H1 (cell line): Measurements from ENCODE around the gene B3GALT4. TPM values are rescaled to one million over a fixed set of nuclear protein-coding genes. Genes with fewer than 3 reads are reported as not detected.

Experiments used
- CTCF ChIA-PET: fragments of 300-600 bp; sonication (Branson Sonifier 250); formaldehyde crosslinking; loops from one replicate; lab custom pipeline; 2021; ENCODE audit not compliant: partially characterized antibody; lab: Charles Lee
- POLR2A ChIA-PET: fragments of 300-600 bp; sonication (Branson Sonifier 250); formaldehyde crosslinking; loops from one replicate; lab custom pipeline; 2021; ENCODE audit warnings: inconsistent platforms; ENCODE audit not compliant: partially characterized antibody; lab: Charles Lee
- DNase-seq, 2 experiments: peaks; one replicate each; pipeline versions ENCODE4 v3.0.0 to v3.0.0-alpha.2; 2010 to 2022; ENCODE audit warnings: low spot score in 2 of 2, low read depth in 1 of 2, mixed read lengths in 1 of 2
- FAIRE-seq: peaks from 2 replicates; lab custom pipeline; 2011; peaks lifted over from hg19 to GRCh38; lab: Jason Lieb, UNC
- H2AFZ ChIP-seq: 2 replicates; pipeline ENCODE4 v1.8.1; 2012; ENCODE audit warnings: low read length, inconsistent platforms
- H2AK5ac ChIP-seq: 2 replicates; pipeline ENCODE4 v1.6.1; 2013; ENCODE audit warnings: low read depth, low read length
- H2BK120ac ChIP-seq: replicated peaks from 2 replicates; pipeline ENCODE3; 2013; ENCODE audit warnings: low read depth, low read length, inconsistent platforms
- H2BK12ac ChIP-seq: 2 replicates; pipeline ENCODE4 v1.6.1; 2013; ENCODE audit warnings: low read depth, low read length
- H2BK15ac ChIP-seq: 2 replicates; pipeline ENCODE4 v1.6.1; 2013; ENCODE audit warnings: low read length
- H2BK20ac ChIP-seq: 2 replicates; pipeline ENCODE4 v1.6.1; 2013; ENCODE audit warnings: low read length
- H2BK5ac ChIP-seq: 2 replicates; pipeline ENCODE4 v1.6.1; 2013; ENCODE audit warnings: low read depth, low read length
- H3K14ac ChIP-seq: 2 replicates; pipeline ENCODE4 v1.6.1; 2013; ENCODE audit warnings: inconsistent platforms; ENCODE audit not compliant: insufficient read length
- H3K18ac ChIP-seq: 2 replicates; pipeline ENCODE4 v1.6.1; 2013; ENCODE audit warnings: low read length; ENCODE audit errors: extremely low read depth
- H3K23ac ChIP-seq: 2 replicates; pipeline ENCODE4 v1.6.1; 2013; ENCODE audit warnings: inconsistent platforms; ENCODE audit not compliant: insufficient read length
- H3K23me2 ChIP-seq: 2 replicates; pipeline ENCODE4 v1.6.1; 2013; ENCODE audit warnings: low read depth, low read length
- H3K27ac ChIP-seq: 2 replicates; pipeline ENCODE4 v1.6.1; 2011; ENCODE audit warnings: low read depth, low read length, inconsistent platforms
- H3K27me3 ChIP-seq, 4 experiments: replicated peaks in 1 of 4; 1 replicate in 1 of 4; 2 replicates in 3 of 4; pipeline versions ENCODE4 v1.6.1 to v1.8.1; 2011 to 2013; ENCODE audit warnings: low read length in 3 of 4, mild to moderate bottlenecking in 3 of 4, inconsistent platforms in 2 of 4, mixed read lengths in 2 of 4, moderate library complexity in 1 of 4; ENCODE audit not compliant: control insufficient read depth in 3 of 4, insufficient read depth in 3 of 4; ENCODE audit errors: extremely low read depth in 1 of 4
- H3K36me3 ChIP-seq, 4 experiments: 2 replicates each; pipeline versions ENCODE4 v1.6.1 to v1.8.1; 2011 to 2013; ENCODE audit warnings: mild to moderate bottlenecking in 4 of 4, low read length in 3 of 4, moderate library complexity in 2 of 4, control low read depth in 1 of 4, inconsistent platforms in 1 of 4; ENCODE audit not compliant: insufficient read depth in 4 of 4, control insufficient read depth in 2 of 4
- H3K4ac ChIP-seq: replicated peaks from 2 replicates; pipeline ENCODE3; 2013; ENCODE audit warnings: low read length, low read depth, mixed read lengths, inconsistent platforms; ENCODE audit not compliant: insufficient read length
- H3K4me1 ChIP-seq, 4 experiments: replicated peaks in 1 of 4; 1 replicate in 1 of 4; 2 replicates in 3 of 4; pipeline versions ENCODE4 v1.6.1 to v1.8.1; 2011 to 2013; ENCODE audit warnings: low read length in 3 of 4, inconsistent platforms in 2 of 4, mixed read lengths in 1 of 4; ENCODE audit not compliant: insufficient read depth in 4 of 4, control insufficient read depth in 3 of 4
- H3K4me2 ChIP-seq, 2 experiments: 2 replicates each; pipeline versions ENCODE4 v1.6.1 to v1.8.1; 2011 to 2013; ENCODE audit warnings: low read depth in 2 of 2, low read length in 2 of 2, control low read depth in 1 of 2, inconsistent platforms in 1 of 2, mild to moderate bottlenecking in 1 of 2; ENCODE audit not compliant: insufficient read depth in 1 of 2
- H3K4me3 ChIP-seq, 4 experiments: fragments of 200-600, 300-600 bp in 1 of 4; sonication (generic), shearing (Covaris generic), sonication (Bioruptor Twin) in 1 of 4; 2 replicates each; pipeline versions ENCODE4 v1.5.1 to v1.8.1; 2011 to 2016; ENCODE audit warnings: low read length in 4 of 4, low read depth in 3 of 4, control low read depth in 2 of 4, inconsistent platforms in 2 of 4, mild to moderate bottlenecking in 2 of 4, mixed read lengths in 1 of 4, moderate library complexity in 1 of 4; ENCODE audit not compliant: insufficient read depth in 2 of 4; ENCODE audit errors: extremely low read depth in 1 of 4
- H3K56ac ChIP-seq: replicated peaks from 2 replicates; pipeline ENCODE3; 2013; ENCODE audit warnings: low read depth, mild to moderate bottlenecking, mixed read lengths, low read length, inconsistent platforms; ENCODE audit not compliant: insufficient read length
- H3K79me1 ChIP-seq: 2 replicates; pipeline ENCODE4 v1.6.1; 2013; ENCODE audit warnings: low read depth, low read length, control low read depth
- H3K79me2 ChIP-seq, 2 experiments: 2 replicates each; pipeline versions ENCODE4 v1.6.1 to v1.8.1; 2012 to 2013; ENCODE audit warnings: low read length in 2 of 2, mild to moderate bottlenecking in 2 of 2, inconsistent platforms in 1 of 2; ENCODE audit not compliant: insufficient read depth in 2 of 2, control insufficient read depth in 1 of 2
- H3K9ac ChIP-seq, 4 experiments: replicated peaks in 1 of 4; 1 replicate in 1 of 4; 2 replicates in 3 of 4; pipeline versions ENCODE4 v1.6.1 to v1.8.1; 2011 to 2013; ENCODE audit warnings: low read depth in 3 of 4, low read length in 3 of 4, control low read depth in 2 of 4, mild to moderate bottlenecking in 2 of 4, moderate library complexity in 2 of 4, inconsistent platforms in 1 of 4; ENCODE audit errors: extremely low read depth in 1 of 4
- H3K9me3 ChIP-seq, 2 experiments: 2 replicates each; pipeline versions ENCODE4 v1.6.1 to v1.8.1; 2012 to 2013; ENCODE audit warnings: mild to moderate bottlenecking in 2 of 2, moderate library complexity in 2 of 2, control low read depth in 1 of 2, inconsistent platforms in 1 of 2, low read depth in 1 of 2, low read length in 1 of 2, mixed read lengths in 1 of 2; ENCODE audit not compliant: insufficient read depth in 2 of 2
- H4K20me1 ChIP-seq, 2 experiments: replicated peaks in 1 of 2; 2 replicates each; pipeline versions ENCODE3 to v1.8.1; 2011 to 2013; ENCODE audit warnings: inconsistent platforms in 2 of 2, low read length in 2 of 2, mild to moderate bottlenecking in 1 of 2; ENCODE audit not compliant: insufficient read depth in 2 of 2, control insufficient read depth in 1 of 2
- H4K5ac ChIP-seq: 2 replicates; pipeline ENCODE4 v1.6.1; 2013; ENCODE audit warnings: low read length, low read depth, mixed read lengths, inconsistent platforms; ENCODE audit not compliant: insufficient read length
- H4K8ac ChIP-seq: 2 replicates; pipeline ENCODE4 v1.8.0; 2013; ENCODE audit warnings: mild to moderate bottlenecking, moderate library complexity, low read length, inconsistent platforms; ENCODE audit not compliant: insufficient read depth; ENCODE audit errors: extremely low read depth
- H4K91ac ChIP-seq: replicated peaks from 2 replicates; pipeline ENCODE3; 2013; ENCODE audit warnings: low read length, mixed read lengths, inconsistent platforms; ENCODE audit not compliant: insufficient read length
- EGR1 ChIP-seq: IDR thresholded peaks from 2 replicates; pipeline ENCODE4 v1.6.1; 2011; ENCODE audit warnings: low read depth, low read length, borderline replicate concordance
- GABPA ChIP-seq: IDR thresholded peaks from 2 replicates; pipeline ENCODE4 v1.6.1; 2011; ENCODE audit warnings: mild to moderate bottlenecking, low read length, moderate library complexity, borderline replicate concordance; ENCODE audit not compliant: insufficient read depth
- KDM4A ChIP-seq: IDR thresholded peaks from one replicate; pipeline ENCODE4 v1.7.1; 2012; ENCODE audit warnings: low read depth, mild to moderate bottlenecking, moderate library complexity, low read length, inconsistent platforms; ENCODE audit not compliant: severe bottlenecking
- MAX ChIP-seq: IDR thresholded peaks from 2 replicates; pipeline ENCODE4 v1.6.1; 2012; ENCODE audit warnings: inconsistent platforms
- POLR2AphosphoS5 ChIP-seq: IDR thresholded peaks from 2 replicates; pipeline ENCODE4 v1.6.1; 2011; ENCODE audit warnings: low read depth, low read length
- RFX5 ChIP-seq: IDR thresholded peaks from 2 replicates; pipeline ENCODE4 v1.6.1; 2011; ENCODE audit warnings: low read depth, low read length, improper control_type of control experiment, borderline replicate concordance
- SIN3A ChIP-seq, 2 experiments: IDR thresholded peaks in 1 of 2; conservative IDR thresholded peaks in 1 of 2; 2 replicates each; pipeline ENCODE4 v1.6.1; 2011 to 2012; ENCODE audit warnings: low read length in 2 of 2, improper control_type of control experiment in 1 of 2, low read depth in 1 of 2, mild to moderate bottlenecking in 1 of 2
- SIX5 ChIP-seq: IDR thresholded peaks from 2 replicates; pipeline ENCODE4 v1.6.1; 2011; ENCODE audit warnings: mild to moderate bottlenecking, low read depth, low read length
- SP2 ChIP-seq: IDR thresholded peaks from 2 replicates; pipeline ENCODE4 v1.6.1; 2012; ENCODE audit warnings: mild to moderate bottlenecking, low read length, inconsistent platforms
- TAF1 ChIP-seq: IDR thresholded peaks from 2 replicates; pipeline ENCODE4 v1.6.1; 2011; ENCODE audit warnings: mild to moderate bottlenecking, low read depth, low read length
- YY1 ChIP-seq: IDR thresholded peaks from 2 replicates; pipeline ENCODE4 v1.6.1; 2011; ENCODE audit warnings: low read depth, mild to moderate bottlenecking, low read length
- WGBS, 2 experiments: shearing (Covaris generic) in 1 of 2; methylation state at CpG; one replicate each; pipeline versions ENCODE4 v1.1.6 to v1.1.7; 2013 to 2015; ENCODE audit warnings: low lambda C conversion rate in 2 of 2, mixed read lengths in 2 of 2, inconsistent platforms in 1 of 2, low coverage in 1 of 2, missing lambda C conversion rate in 1 of 2; ENCODE audit not compliant: insufficient replicate concordance in 2 of 2, insufficient coverage in 1 of 2, insufficient read length in 1 of 2; ENCODE audit errors: extremely low coverage in 1 of 2, missing lambda C conversion rate in 1 of 2; 5-methylcytosine and 5-hydroxymethylcytosine counted together
- polyA plus RNA-seq, 7 experiments: library from polyadenylated mRNA; depleted of rRNA in 3 of 7; stranded (reverse) in 5 of 7; unstranded in 2 of 7; fragments of >200 nt in 5 of 7; fragments of 200-250 nt in 2 of 7; gene quantifications; 1 replicate in 5 of 7; 2 replicates in 1 of 7; 4 replicates in 1 of 7; pipeline versions ENCODE4 v1.2.1 to v1.2.3, GENCODE V29; 2011 to 2013; ENCODE audit warnings: missing spikeins in 2 of 7, mixed read lengths in 2 of 7
- total RNA-seq: library from RNA; stranded (reverse); fragmentation: NEBNext Ultra II Directional; extraction: Animal tissue kit (Norgen Biotek cat#: 25700); gene quantifications from 2 replicates; pipeline ENCODE4 v1.2.1, GENCODE V29; 2021

Gene B3GALT4
- total and polyA plus RNA-seq, 2 of the 8 experiments (the other 6 are each of a cell fraction or from before 2014, with no cell fraction given), result 2.2 to 3.0 TPM

- Histone ChIP-seq H2AFZ (peak within 1 kb of the TSS; percentile 99), H3K4me1 (peaks cover 0 to 22% (median 8%) of the 10 kb centered on the region in 4 experiments; a peak in 6 of 7 replicates), H3K79me2 (peaks cover 26 to 43% of the 10 kb centered on the region in 2 experiments), H2AK5ac (peak within 1 kb of the TSS; percentile 30; the same call in 1 of the 2 replicates), H3K9me3 (no peaks in the 10 kb centered on the region), H3K79me1 (peaks cover 6% of the 10 kb centered on the region; the same call in 1 of the 2 replicates), H3K18ac (peak within 1 kb of the TSS; percentile 82), H3K23me2 (peaks cover 15% of the 10 kb centered on the region), H3K4me2 (peak within 1 kb of the TSS; percentile 86 to 96), H3K36me3 (peaks cover 25 to 60% (median 50%) of the 10 kb centered on the region in 4 experiments; a peak in 7 of 8 replicates), H3K23ac (no peak within 1 kb of the TSS), H4K8ac (peak within 1 kb of the TSS; percentile 99), H2BK20ac (no peak within 1 kb of the TSS), H3K4ac (peak within 1 kb of the TSS; percentile 47), H3K27ac (peak within 1 kb of the TSS; percentile 98), H4K20me1 (peaks cover 9 to 16% of the 10 kb centered on the region in 2 experiments), H4K5ac (peak within 1 kb of the TSS; percentile 82), H2BK5ac (peak within 1 kb of the TSS; percentile 93), H3K9ac (peak within 1 kb of the TSS; percentile 92 to 99 (median 96)), H4K91ac (peak within 1 kb of the TSS; percentile 49), H3K56ac (peak within 1 kb of the TSS; percentile 87), H3K14ac (no peak within 1 kb of the TSS), H2BK15ac (no peak within 1 kb of the TSS), H2BK12ac (no peak within 1 kb of the TSS; the same call in 1 of the 2 replicates), H3K27me3 (no peaks in the 10 kb centered on the region), H2BK120ac (peak within 1 kb of the TSS; percentile 52), H3K4me3 (peak within 1 kb of the TSS; percentile 81 to 100 (median 100))
- WGBS, 2 experiments, result 1% methylated on average over 48 of the region's 48 CpGs; no CpG with 5 or more reads in 1 of the 2 experiments
- FAIRE-seq (peak; percentile 84), DNase-seq (peak; percentile 88)
- CTCF ChIA-PET, result interaction anchor here (0.6 to 4.3 kb wide), 8 partner anchors 9 to 113 kb away, joined by 3 to 15 read pairs (median 4); partner anchors contain the start of gene RGL2
- POLR2A ChIA-PET, result interaction anchor here (0.6 to 5.4 kb wide), 42 partner anchors 8 to 378 kb away, joined by 3 to 88 read pairs (median 6); partner anchors contain the start of genes BRD2, CUTA, HSD17B8 and PFDN6
- TF ChIP-seq SP2, result no peak
- peak; percentile 97 for TF ChIP-seq TAF1
- TF ChIP-seq POLR2AphosphoS5, result peak; percentile 99
- TF ChIP-seq RFX5, result no peak
- TF ChIP-seq SIN3A (conservative IDR thresholded peaks at IDR 0.05 in 1 of 2, IDR thresholded peaks at IDR 0.05 in 1 of 2; ENCODE audit: low read depth in 1 of 2, low read length in 2 of 2), result peak; percentile 32 to 74; a peak in 3 of 4 replicates
- TF ChIP-seq SIX5, result 0 out of 2 replicates have a peak, but pooled peaks have one; percentile 18
- peak; percentile 84 for TF ChIP-seq MAX
- TF ChIP-seq GABPA, result peak; percentile 93
- TF ChIP-seq EGR1, result 0 out of 2 replicates have a peak, but pooled peaks have one; percentile 7
- TF ChIP-seq YY1, result peak; percentile 98
- TF ChIP-seq KDM4A, result peak; percentile 88
These were observed 5.3 kb upstream of the B3GALT4 start, which contains the start of the genes RPS18 and VPS52 for GRCh38 chr6:33271468-33272274. Gene RPS18 (plus strand): TSS chr6:33272075. CDS start chr6:33272120, 45 bp downstream. Gene VPS52 (minus strand): TSS chr6:33271876. CDS start chr6:33271675, 201 bp downstream.
